ENCODE measurements around the gene JDP2.
"Not testable (repeated sequence)": the region's sequence is repeated elsewhere in the genome, so short reads cannot be mapped to it uniquely, and the experiment has no call there.

The JDP2 gene

GRCh38 chr14:75454963-75455546 lies 27.2 kb downstream of the JDP2 start:
- DNase-seq (ENCODE audit: low read depth in 2 of 2) = no peak

DNA sequence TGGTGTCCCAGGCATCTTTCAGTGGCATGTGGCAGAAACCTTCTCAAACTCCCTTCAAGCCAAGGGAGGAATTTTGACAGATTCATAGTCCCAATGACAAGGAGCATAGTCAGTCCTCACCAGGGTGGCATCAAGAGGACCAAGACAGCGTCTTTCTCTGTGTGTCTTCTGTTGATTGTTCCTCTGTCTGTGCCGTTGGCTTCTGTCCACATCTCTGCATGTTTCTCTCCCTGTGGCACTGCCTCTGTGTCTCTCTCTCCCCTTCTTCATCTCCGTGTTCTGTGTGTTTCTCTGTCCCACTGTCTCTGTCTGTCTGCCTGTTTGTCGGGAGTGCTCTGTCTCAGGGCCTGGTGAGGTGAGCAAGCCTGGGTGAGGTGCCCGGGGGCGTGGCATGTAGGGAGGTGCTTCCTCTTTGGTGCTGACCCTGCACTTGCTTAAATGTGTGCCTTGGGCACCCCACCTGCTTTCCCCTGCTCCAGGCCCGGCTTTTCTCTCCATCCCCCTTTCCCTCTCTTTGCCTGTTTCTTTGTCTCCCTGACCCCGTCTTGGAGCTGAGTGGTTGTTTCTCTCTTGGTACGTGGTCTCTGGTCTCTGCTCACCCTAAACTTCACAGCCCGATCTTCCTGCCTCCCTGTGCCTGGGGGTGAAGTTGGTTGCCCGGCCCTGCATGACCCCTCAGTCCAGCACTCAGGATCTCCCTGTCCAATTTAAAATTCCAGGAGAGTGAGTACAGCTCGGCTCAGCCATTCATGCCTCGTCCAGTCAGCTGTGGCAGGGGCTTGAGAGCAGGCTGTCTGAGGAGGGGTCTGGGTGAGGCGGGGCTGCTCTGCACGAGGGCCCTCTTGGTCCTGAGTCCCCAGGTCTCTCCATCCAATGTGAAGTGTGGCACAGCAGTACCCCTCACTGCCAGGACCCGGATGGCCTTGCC lies 28.5 kb downstream of the JDP2 start:
- no peak for DNase-seq (ENCODE audit: low read depth in 2 of 2)

GRCh38 chr14:75456997-75457335 lies 29.1 kb downstream of the JDP2 start:
- DNase-seq (ENCODE audit: low read depth in 2 of 2) = no peak

GRCh38 chr14:75457648-75458165 lies 29.9 kb downstream of the JDP2 start:
- DNase-seq (ENCODE audit: low read depth in 2 of 2) = no peak

DNA sequence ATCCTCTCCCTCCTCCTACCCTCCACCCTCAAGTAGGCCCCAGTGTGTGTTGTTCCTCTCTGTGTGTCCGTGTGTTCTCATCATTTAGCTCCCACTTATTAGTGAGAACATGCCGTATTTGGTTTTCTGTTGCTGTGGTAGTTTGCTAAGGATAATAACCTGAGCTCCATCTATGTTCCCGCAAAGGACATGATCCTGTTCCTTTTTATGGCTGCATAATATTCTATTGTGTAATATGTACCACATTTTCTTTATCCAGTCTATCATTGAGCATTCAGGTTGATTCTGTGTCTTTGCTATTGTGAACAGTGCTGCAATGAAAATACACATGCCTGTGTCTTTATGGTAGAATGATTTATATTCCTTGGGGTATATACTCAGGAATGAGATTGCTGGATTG lies 30.5 kb downstream of the JDP2 start:
- DNase-seq (ENCODE audit: low read depth in 2 of 2) = no peak

- DNase-seq (ENCODE audit: low read depth in 2 of 2) = no peak
Observed at GRCh38 chr14:75459099-75459741, 31.4 kb downstream of the JDP2 start.

GRCh38 chr14:75459791-75460190 lies 32.0 kb downstream of the JDP2 start:
- DNase-seq (ENCODE audit: low read depth in 2 of 2) = no peak

GRCh38 chr14:75460394-75460793 lies 32.6 kb downstream of the JDP2 start:
- no peak for DNase-seq (ENCODE audit: low read depth in 2 of 2)

DNA sequence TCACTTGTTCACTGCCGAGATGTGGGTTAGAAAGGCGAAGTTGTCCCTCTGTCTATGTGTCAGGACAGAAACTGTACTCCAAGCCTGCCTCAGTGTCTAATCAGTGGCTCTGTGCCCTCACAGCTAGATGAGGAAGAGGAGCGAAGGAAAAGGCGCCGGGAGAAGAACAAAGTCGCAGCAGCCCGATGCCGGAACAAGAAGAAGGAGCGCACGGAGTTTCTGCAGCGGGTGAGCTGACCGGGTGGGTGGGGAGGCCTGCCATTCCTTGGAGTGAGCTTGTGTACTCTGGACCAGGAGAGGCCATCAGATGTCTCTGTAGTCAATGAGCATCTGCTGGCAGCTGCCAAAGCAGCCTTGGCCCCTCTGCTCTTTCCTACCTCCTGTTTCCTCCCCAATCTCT lies 33.5 kb downstream of the JDP2 start:
- no peak for DNase-seq (ENCODE audit: low read depth in 2 of 2)

DNA sequence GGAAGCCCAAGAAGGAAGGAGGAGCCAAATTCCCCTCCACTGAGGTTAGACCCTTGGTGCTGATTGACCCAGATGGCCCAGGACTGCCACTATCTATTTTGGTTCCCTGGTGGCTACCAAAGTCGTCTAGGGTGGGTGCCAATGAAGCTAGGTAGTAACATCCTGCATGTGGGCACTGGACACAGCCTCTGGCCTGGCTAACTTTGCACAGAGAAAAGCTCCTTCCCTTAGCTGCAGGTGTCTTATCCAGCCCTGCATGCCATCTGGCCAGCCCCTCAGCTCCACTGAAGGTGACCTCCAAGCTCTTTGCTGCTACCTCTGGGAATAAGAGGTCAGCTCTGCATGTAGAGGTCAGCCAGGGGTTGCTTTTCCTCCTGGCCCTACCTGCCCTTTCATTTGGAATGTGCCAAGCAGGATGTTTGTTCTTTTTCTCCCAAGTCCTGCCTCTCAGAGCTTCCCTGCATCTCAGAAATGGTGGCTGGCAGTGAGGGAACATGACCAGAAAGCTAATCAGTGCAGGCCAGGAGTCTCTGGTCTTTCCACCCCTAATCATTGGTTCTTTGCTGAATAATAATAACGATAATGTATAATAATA lies 34.0 kb downstream of the JDP2 start:
- DNase-seq (ENCODE audit: low read depth in 2 of 2) = no peak

DNA sequence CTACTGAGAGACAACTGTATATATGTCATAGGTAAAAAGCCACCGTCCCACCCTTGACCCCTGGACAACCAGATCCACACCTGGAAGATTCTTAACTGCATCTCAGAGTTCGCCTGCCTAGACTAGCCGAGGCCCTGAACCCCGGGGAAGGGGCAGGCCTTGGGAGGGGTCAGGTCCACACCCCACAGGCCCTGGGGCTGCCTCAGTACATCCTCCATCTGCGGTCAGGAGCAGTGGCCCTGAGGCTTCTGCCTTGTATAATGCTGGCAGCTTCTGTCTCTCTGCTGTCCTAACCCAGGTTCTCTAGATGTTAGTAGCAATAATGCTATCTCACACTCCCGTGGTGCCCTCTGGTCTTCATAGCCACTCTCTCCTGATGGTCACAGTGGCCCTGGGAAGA lies 36.8 kb downstream of the JDP2 start:
- no peak for DNase-seq (ENCODE audit: low read depth in 2 of 2)

DNA sequence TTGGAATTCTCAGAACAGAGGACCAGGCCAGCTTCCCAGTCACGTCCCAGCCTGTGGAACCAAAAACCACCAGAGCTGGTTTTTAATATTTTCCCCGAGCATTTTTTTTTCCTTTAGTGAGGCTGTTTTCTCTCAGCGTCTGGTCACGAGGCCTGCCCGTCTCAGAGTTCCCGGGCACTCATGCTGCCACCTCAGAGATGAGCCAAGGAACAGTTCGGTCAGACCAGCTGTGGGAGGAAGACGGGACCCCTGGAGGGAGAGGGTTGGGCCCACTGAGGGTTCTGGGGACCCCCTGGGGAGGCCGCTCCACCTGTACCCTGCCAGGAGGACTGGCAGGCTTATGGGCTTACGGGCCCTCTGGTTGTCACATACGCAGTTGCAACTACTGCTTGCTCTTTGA lies 39.9 kb downstream of the JDP2 start:
- no peak for DNase-seq (ENCODE audit: low read depth in 2 of 2)

GRCh38 chr14:75469164-75469563 lies 41.3 kb downstream of the JDP2 start:
- no peak for DNase-seq (ENCODE audit: low read depth in 2 of 2)

DNA sequence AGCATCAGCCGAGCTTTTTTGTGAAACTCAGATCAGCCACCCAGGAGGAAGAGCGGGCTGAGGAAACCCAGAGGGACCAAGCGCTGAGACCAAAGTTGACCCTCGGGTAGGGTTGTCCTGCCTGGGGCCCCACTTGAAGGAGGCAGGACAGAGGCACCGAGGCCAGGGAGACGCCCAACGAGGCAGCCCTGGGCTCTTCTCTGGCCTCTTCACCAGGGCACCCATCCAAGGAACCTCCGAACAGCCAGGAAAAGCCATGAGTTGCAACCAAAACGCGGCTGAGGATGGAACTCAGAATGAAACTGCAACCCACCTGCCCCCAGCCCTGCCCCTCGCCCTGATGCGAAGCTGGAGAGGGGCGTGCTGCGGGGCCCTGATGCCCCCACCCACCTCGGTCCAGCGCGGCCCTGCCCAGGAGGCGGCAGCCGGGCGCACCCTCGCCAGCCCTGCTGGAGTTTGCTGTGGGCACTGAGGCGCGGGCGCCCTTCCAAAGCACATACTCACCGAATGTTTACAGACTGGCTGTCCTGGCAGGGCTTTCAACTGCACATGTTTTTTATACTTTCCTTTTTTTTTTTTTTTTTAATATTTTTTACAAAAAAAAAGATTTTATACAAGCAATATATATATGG lies 41.9 kb downstream of the JDP2 start:
- no peak for DNase-seq (ENCODE audit: low read depth in 2 of 2)

DNA sequence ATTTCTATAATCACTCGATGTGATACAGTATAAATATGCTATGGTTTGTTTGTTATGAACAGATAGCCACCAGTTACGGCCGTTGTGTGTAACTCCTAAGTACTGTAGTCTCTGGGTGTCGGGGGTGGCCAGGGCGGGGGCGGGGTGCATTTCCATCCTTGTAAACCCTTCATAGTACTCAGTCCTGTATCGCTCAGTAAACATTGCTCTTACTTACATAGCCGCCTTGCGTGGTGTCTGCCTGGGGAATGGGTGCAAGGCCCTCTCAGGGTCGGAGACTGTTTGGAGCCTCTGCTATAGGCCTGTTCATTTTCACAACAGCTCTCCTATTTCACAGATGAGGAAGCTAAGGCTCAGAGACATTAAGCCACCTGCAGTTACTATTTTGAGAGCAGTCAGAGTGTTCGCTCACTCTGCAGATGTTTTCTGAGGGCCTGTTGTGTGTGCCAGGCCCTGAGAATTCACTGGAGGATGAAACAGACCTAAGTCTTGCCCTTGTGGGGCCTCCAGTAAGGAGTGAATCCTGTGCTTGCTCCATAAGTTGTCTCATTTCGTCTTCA lies 42.5 kb downstream of the JDP2 start:
- DNase-seq (ENCODE audit: low read depth in 2 of 2) = no peak

DNA sequence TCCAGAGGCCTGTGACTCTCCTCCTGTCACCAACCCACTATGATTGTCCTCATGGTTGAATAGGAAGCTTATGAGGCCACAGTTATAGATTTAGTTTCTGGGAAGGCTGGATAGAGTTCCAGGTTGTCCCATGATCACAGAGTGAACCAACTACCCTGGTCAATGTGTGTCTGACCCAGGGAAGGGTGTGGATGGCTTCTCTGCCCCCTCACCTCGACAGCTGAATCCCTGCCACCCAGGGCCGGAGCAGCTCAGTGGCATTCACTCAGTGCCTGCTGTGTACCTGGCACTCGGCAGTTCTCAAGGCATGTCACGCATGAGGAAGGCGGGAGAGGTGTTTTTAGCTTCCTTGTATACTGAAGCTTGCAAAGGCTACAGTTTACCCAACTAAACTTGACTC lies 43.2 kb downstream of the JDP2 start:
- DNase-seq (ENCODE audit: low read depth in 2 of 2) = no peak

DNA sequence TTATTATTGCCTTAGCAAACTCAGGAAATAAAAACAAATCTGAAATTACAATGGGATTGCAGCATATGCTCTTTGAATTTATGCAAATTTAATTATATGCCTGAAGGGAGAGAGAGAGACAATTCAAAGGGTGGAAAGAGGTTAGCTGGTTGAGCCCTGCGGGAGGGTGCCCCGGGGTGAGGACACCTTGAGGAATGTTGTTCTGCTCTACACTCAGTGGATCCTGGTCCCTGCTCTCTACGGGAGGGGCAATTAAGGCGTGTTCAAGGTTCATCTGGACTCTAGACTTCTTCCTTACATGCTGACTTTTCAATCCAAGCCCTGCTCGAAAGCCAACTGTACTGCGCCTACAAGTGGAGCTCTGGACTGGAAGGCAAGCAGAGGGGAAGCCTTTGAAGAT lies 46.3 kb downstream of the JDP2 start:
- DNase-seq (ENCODE audit: low read depth in 2 of 2) = not testable (repeated sequence)

DNA sequence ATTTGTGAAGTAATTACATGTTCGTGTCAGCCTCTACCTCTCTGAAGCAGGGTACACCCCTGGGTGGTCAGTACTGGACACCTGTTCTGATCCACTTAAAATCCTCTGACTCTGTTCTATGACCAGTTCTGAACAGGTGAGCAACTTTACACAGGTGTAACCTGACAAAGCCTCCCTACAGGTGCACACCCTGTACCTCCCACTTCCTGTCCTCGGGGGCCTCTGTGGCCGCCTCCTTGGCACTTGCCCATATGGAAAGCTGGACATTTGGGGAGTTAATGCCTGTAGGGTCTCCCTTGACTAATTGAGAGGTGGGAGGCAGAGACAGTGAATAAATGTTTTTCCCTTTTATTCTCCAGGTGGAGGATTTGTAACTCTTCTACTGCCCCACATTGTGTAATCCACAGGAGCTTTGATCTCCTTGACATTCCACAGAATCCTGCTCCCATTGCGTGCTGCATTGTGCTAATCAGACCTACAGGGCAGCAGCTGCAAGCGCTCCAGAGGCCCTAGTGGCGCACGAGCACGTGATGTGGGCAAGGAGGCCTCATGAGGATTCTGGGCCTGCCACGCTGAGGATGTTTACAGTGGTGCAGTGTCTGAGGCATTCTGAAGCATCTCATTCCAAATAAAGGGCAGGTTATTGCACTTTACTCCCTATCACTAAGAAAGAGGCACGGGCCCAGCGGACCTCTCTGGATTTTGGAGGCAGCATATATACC lies 48.6 kb downstream of the JDP2 start:
- DNase-seq (ENCODE audit: low read depth in 2 of 2) = no peak

DNA sequence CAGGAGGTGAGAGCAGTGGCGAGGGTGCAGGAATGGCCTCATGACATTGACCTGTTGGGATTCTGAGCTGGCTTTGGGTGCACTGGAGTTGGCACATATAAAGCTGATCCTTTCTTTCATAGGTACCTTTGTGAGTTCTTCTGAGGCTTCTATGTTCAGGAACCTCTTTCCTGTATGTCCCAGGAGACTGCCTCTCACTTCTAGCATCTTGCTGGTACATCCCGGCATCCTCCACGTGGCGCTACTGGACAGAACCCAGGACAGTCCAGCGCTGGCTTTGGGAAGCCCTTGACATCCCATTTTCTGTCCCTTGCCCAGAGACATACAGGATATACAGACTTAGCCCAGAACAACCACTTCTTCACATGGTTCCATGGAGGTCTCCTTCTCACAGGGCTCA lies 50.1 kb downstream of the JDP2 start:
- no peak for DNase-seq (ENCODE audit: low read depth in 2 of 2)

DNA sequence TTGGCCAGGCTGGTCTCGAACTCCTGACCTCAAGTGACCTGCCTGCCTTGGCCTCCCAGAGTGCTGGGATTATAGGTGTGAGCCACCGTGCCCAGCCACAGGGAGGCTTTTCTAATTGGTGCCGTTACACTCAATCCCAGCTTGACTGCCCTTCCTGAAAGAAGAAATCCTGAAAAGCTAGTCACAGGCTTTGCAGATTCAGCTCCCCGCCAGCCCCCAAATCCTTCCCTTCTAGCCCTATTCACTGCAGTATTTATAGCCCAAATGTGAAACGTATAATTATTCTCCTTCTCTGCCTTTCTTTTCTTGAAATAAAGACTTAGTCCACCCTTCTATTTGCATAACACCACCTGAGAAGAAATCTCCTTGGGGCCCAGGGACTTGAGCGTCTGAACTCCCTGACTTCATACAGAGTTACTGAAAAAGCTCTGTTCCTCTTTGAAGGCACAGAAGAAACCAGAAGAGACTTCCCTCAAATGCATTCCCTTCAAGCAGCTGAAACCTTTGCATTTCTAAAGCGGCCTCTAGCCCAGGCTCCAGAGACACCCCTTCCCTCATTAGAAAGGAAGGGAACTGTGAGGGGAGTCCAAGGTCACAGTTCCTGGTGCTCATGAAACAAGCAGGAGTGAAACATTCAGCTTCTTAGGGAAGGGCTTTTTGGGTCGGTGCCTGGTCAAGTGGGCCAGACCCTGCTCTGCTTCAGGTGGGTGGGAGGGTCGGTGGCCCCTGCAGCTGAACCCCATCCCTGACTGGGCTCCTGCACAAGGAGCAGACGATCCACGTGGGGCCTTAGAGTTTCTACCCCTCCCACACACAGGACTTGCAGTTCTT lies 52.2 kb downstream of the JDP2 start:
- no peak for DNase-seq (ENCODE audit: low read depth in 2 of 2)

Measured in stimulated activated CD8-positive, alpha-beta memory T cell treated with anti-CD3 and anti-CD28 coated beads, Interleukin-7, amount 100 ng/mL, for 1 hour (primary cell).